ENCODE results near the gene PTPN7.

Gene PTPN7

GRCh38 chr1:202157945-202158344, 2.5 kb downstream of the PTPN7 start:
- peaks cover 24% of the 10 kb centered on the region for H3K4me1 ChIP-seq (ENCODE audit: control insufficient read depth, low read depth, low read length)
- no peaks in the 10 kb centered on the region for H3K79me1 ChIP-seq (ENCODE audit: low read length)
- H3K36me3 ChIP-seq (ENCODE audit: control insufficient read depth, insufficient read depth, low read length): no peaks in the 10 kb centered on the region
- H2BK5ac ChIP-seq (ENCODE audit: low read length): no peak overlapping the region
- no peak overlapping the region for H3K23ac ChIP-seq (ENCODE audit: low read length)
- H3K79me2 ChIP-seq (ENCODE audit: control insufficient read depth, insufficient read depth, low read length): no peaks in the 10 kb centered on the region
- H4K8ac ChIP-seq (ENCODE audit: low read depth, low read length): no peak overlapping the region
- H2BK15ac ChIP-seq (replicated peaks; ENCODE audit: low read depth): no peak overlapping the region
- H3K9ac ChIP-seq (ENCODE audit: low read length): no peak overlapping the region
- no peak overlapping the region for H4K5ac ChIP-seq (ENCODE audit: low read length)
- no peak overlapping the region for H3K4me3 ChIP-seq (ENCODE audit: low read length)
- H2AK5ac ChIP-seq (ENCODE audit: low read length): no peak overlapping the region
- DNase-seq: no peak
- H3K56ac ChIP-seq (ENCODE audit: low read length): no peak overlapping the region
- no CpG with 5 or more reads among the region's 10 CpGs for WGBS (ENCODE audit: extremely low coverage, insufficient coverage, low lambda C conversion rate)
- no peaks in the 10 kb centered on the region for H3K27me3 ChIP-seq (ENCODE audit: insufficient read depth, low read length, poor library complexity)
- no peak overlapping the region for H3K4ac ChIP-seq (ENCODE audit: low read depth, low read length)
- no peak overlapping the region for H2BK120ac ChIP-seq (ENCODE audit: low read depth, low read length)
- no peak overlapping the region for H3K4me2 ChIP-seq (ENCODE audit: low read length)
- H3K18ac ChIP-seq (ENCODE audit: low read length): no peak overlapping the region
- no peak overlapping the region for H3K27ac ChIP-seq (ENCODE audit: low read depth, low read length)

GRCh38 chr1:202156590-202156989, 3.8 kb downstream of the PTPN7 start:
- Histone ChIP-seq H3K23ac (ENCODE audit: low read length) (no peak overlapping the region), H3K79me1 (ENCODE audit: low read length) (no peaks in the 10 kb centered on the region), H3K4me1 (ENCODE audit: control insufficient read depth, low read depth, low read length) (peaks cover 14% of the 10 kb centered on the region), H3K36me3 (ENCODE audit: control insufficient read depth, insufficient read depth, low read length) (no peaks in the 10 kb centered on the region), H3K4me2 (ENCODE audit: low read length) (no peak overlapping the region), H3K18ac (ENCODE audit: low read length) (no peak overlapping the region), H3K9ac (ENCODE audit: low read length) (no peak overlapping the region), H3K79me2 (ENCODE audit: control insufficient read depth, insufficient read depth, low read length) (no peaks in the 10 kb centered on the region), H3K27me3 (ENCODE audit: insufficient read depth, low read length, poor library complexity) (no peaks in the 10 kb centered on the region), H3K4ac (ENCODE audit: low read depth, low read length) (no peak overlapping the region), H2BK120ac (ENCODE audit: low read depth, low read length) (no peak overlapping the region), H4K8ac (ENCODE audit: low read depth, low read length) (no peak overlapping the region), H3K27ac (ENCODE audit: low read depth, low read length) (no peak overlapping the region), H2AK5ac (ENCODE audit: low read length) (no peak overlapping the region), H3K56ac (ENCODE audit: low read length) (no peak overlapping the region), H2BK15ac (replicated peaks; ENCODE audit: low read depth) (no peak overlapping the region), H4K5ac (ENCODE audit: low read length) (no peak overlapping the region), H3K4me3 (ENCODE audit: low read length) (no peak overlapping the region), H2BK5ac (ENCODE audit: low read length) (no peak overlapping the region)
- no CpG with 5 or more reads among the region's 8 CpGs for WGBS (ENCODE audit: extremely low coverage, insufficient coverage, low lambda C conversion rate)
- DNase-seq: no peak

DNA sequence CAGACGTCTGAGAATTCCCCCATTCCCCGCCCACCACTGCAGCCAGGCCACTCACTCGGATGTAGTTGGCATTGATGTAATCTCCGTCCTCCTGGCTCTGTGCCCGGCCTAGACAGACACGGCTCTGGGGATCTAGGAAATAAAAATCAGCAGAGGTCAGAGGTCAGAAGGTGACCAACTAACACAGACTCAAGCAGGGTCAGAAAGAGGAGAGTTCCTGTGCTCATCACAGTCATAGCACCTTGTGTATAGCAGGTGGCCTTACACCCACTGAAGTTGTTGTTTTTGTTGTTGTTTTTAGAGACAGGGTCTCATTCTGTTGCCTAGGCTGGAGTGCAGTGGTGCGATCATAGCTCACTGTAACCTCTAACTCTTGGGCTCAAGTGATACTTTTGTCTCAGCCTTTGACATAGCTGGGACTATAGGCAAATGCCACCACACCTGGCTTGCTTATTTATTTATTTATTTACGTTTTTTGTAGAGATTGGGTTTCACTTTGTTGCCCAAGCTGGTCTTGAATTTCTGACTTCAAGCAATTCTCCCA, 4.9 kb downstream of the PTPN7 start:
- no peak overlapping the region for H3K4ac ChIP-seq (ENCODE audit: low read depth, low read length)
- no peak for DNase-seq
- no CpG with 5 or more reads among the region's 8 CpGs for WGBS (ENCODE audit: extremely low coverage, insufficient coverage, low lambda C conversion rate)

DNA sequence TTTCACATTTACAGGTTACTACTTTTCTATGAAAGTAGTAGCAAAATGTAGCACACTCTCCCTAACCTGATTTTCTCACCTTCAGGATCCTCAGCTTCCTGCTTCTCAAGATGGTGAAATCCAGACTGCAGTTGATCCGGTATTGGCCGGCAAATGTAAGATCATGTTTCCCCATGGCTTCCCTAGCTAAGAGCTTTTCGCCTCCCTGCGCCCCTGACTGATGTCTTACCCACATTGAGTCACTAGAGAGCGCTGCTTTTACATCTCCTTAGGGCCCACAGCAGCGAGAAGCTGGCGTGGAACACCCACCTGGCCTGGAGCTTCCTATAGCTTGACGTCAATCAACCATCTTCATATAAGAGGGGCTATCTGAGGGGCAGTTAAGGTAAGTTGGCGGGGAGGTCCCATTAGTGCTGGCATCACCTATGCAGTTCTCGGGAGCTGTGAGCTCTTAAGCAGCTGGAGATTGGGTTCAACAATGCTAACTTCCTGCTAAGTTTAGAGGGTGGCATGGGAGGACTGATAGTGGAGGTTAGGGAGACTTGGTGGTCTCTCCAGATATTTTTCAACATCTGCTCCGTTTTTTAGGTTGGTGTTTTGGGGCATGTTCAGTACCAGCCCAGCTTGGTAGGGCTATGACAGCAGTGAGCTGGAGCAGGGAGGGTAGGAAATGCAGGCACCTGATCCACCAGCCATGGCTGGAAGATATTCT, 5.5 kb downstream of the PTPN7 start:
- Histone ChIP-seq H2AK5ac (ENCODE audit: low read length) (no peak overlapping the region), H3K56ac (ENCODE audit: low read length) (no peak overlapping the region), H3K4me2 (ENCODE audit: low read length) (no peak overlapping the region), H2BK15ac (replicated peaks; ENCODE audit: low read depth) (no peak overlapping the region), H3K23ac (ENCODE audit: low read length) (no peak overlapping the region), H3K4me1 (ENCODE audit: control insufficient read depth, low read depth, low read length) (peaks cover 9% of the 10 kb centered on the region), H3K36me3 (ENCODE audit: control insufficient read depth, insufficient read depth, low read length) (no peaks in the 10 kb centered on the region), H3K79me2 (ENCODE audit: control insufficient read depth, insufficient read depth, low read length) (no peaks in the 10 kb centered on the region), H3K4ac (ENCODE audit: low read depth, low read length) (no peak overlapping the region), H3K18ac (ENCODE audit: low read length) (no peak overlapping the region), H4K5ac (ENCODE audit: low read length) (no peak overlapping the region), H3K79me1 (ENCODE audit: low read length) (no peaks in the 10 kb centered on the region), H3K9ac (ENCODE audit: low read length) (no peak overlapping the region), H2BK5ac (ENCODE audit: low read length) (no peak overlapping the region), H3K27ac (ENCODE audit: low read depth, low read length) (no peak overlapping the region), H2BK120ac (ENCODE audit: low read depth, low read length) (no peak overlapping the region), H3K27me3 (ENCODE audit: insufficient read depth, low read length, poor library complexity) (no peaks in the 10 kb centered on the region), H3K4me3 (ENCODE audit: low read length) (no peak overlapping the region), H4K8ac (ENCODE audit: low read depth, low read length) (no peak overlapping the region)
- no CpG with 5 or more reads among the region's 11 CpGs for WGBS (ENCODE audit: extremely low coverage, insufficient coverage, low lambda C conversion rate)
- peak; percentile 94 for DNase-seq

More for the DNA sequence above, 4.9 kb downstream of the PTPN7 start:
- Histone ChIP-seq H3K23ac (ENCODE audit: low read length) (no peak overlapping the region), H2BK120ac (ENCODE audit: low read depth, low read length) (no peak overlapping the region), H2BK5ac (ENCODE audit: low read length) (no peak overlapping the region), H3K36me3 (ENCODE audit: control insufficient read depth, insufficient read depth, low read length) (no peaks in the 10 kb centered on the region), H3K56ac (ENCODE audit: low read length) (no peak overlapping the region), H3K18ac (ENCODE audit: low read length) (no peak overlapping the region), H3K79me1 (ENCODE audit: low read length) (no peaks in the 10 kb centered on the region), H3K4me3 (ENCODE audit: low read length) (no peak overlapping the region), H2AK5ac (ENCODE audit: low read length) (no peak overlapping the region), H3K9ac (ENCODE audit: low read length) (no peak overlapping the region), H3K4me2 (ENCODE audit: low read length) (no peak overlapping the region), H4K8ac (ENCODE audit: low read depth, low read length) (no peak overlapping the region), H4K5ac (ENCODE audit: low read length) (no peak overlapping the region), H3K27ac (ENCODE audit: low read depth, low read length) (no peak overlapping the region), H3K4me1 (ENCODE audit: control insufficient read depth, low read depth, low read length) (peaks cover 12% of the 10 kb centered on the region), H3K79me2 (ENCODE audit: control insufficient read depth, insufficient read depth, low read length) (no peaks in the 10 kb centered on the region), H2BK15ac (replicated peaks; ENCODE audit: low read depth) (no peak overlapping the region), H3K27me3 (ENCODE audit: insufficient read depth, low read length, poor library complexity) (no peaks in the 10 kb centered on the region)

DNA sequence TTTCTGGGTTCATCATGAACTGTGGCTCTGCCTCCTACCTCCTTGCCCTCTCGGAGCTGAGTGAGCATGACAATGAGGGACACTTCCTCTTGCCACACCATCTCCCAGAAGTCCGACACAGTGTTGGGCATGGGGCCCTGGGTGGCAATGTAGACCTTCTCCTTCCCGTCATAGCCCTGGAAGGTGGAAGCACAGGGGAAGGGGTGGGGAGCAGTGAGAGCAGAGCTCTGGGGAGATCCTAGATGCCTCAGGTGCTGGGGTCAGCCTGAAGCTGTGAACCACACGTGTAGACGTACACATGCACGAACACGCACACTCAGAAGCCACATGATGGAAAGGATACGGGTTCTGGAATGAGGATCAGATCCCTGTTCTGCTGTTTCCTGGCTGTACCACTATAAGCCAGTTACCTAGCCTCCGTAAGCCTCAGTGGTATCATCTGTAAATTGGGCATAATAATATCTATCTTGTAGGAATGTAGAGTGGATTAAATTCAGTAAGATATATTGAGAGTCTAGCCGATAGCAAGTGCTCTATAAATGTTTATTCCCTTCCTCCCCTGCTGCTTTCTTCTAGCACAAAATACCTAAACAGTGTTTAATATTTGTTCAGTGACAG, 6.1 kb downstream of the PTPN7 start:
- no peaks in the 10 kb centered on the region for H3K27me3 ChIP-seq (ENCODE audit: insufficient read depth, low read length, poor library complexity)
- no peak overlapping the region for H3K23ac ChIP-seq (ENCODE audit: low read length)
- no peak overlapping the region for H2BK120ac ChIP-seq (ENCODE audit: low read depth, low read length)
- H3K18ac ChIP-seq (ENCODE audit: low read length): no peak overlapping the region
- peaks cover 2% of the 10 kb centered on the region for H3K4me1 ChIP-seq (ENCODE audit: control insufficient read depth, low read depth, low read length)
- no peak overlapping the region for H2AK5ac ChIP-seq (ENCODE audit: low read length)
- H3K4ac ChIP-seq (ENCODE audit: low read depth, low read length): no peak overlapping the region
- no peak overlapping the region for H3K27ac ChIP-seq (ENCODE audit: low read depth, low read length)
- no peak overlapping the region for H3K56ac ChIP-seq (ENCODE audit: low read length)
- no peaks in the 10 kb centered on the region for H3K79me1 ChIP-seq (ENCODE audit: low read length)
- no peak overlapping the region for H3K4me2 ChIP-seq (ENCODE audit: low read length)
- no peak overlapping the region for H4K8ac ChIP-seq (ENCODE audit: low read depth, low read length)
- WGBS (ENCODE audit: extremely low coverage, insufficient coverage, low lambda C conversion rate): no CpG with 5 or more reads among the region's 10 CpGs
- H3K36me3 ChIP-seq (ENCODE audit: control insufficient read depth, insufficient read depth, low read length): no peaks in the 10 kb centered on the region
- H2BK5ac ChIP-seq (ENCODE audit: low read length): no peak overlapping the region
- no peak overlapping the region for H2BK15ac ChIP-seq (replicated peaks; ENCODE audit: low read depth)
- H4K5ac ChIP-seq (ENCODE audit: low read length): no peak overlapping the region
- DNase-seq: no peak
- no peaks in the 10 kb centered on the region for H3K79me2 ChIP-seq (ENCODE audit: control insufficient read depth, insufficient read depth, low read length)
- H3K4me3 ChIP-seq (ENCODE audit: low read length): no peak overlapping the region
- H3K9ac ChIP-seq (ENCODE audit: low read length): no peak overlapping the region
